ENCODE results near the gene AUTS2. TPM values are rescaled to one million over a fixed set of nuclear protein-coding genes. Genes with fewer than 3 reads are reported as not detected.

The AUTS2 gene
- total RNA-seq, 2 experiments from 2014 or later: 16.9 to 17.7 TPM

GRCh38 chr7:70787286-70787685 is 1189.0 kb downstream of the AUTS2 start:
- ChIA-PET POLR2A (interaction anchor here (1.0 to 4.9 kb wide), 4 partner anchors 10 to 23 kb away, joined by 3 to 75 read pairs (median 4); no protein-coding TSS in a partner anchor), CTCF (interaction anchor here (1.5 to 1.9 kb wide), 3 partner anchors 8 to 23 kb away, joined by 5 to 16 read pairs (median 12); no protein-coding TSS in a partner anchor)
- H3K4me1 Mint-ChIP-seq: peaks cover 36% of the 10 kb centered on the region
- H3K27ac Mint-ChIP-seq: peak overlapping the region; percentile 93
- peaks cover 36% of the 10 kb centered on the region for H3K36me3 Mint-ChIP-seq (ENCODE audit: low read depth)
- DNase-seq: no peak
- no peaks in the 10 kb centered on the region for H3K27me3 Mint-ChIP-seq
- peaks cover 7% of the 10 kb centered on the region for H3K9me3 Mint-ChIP-seq
- peak overlapping the region; percentile 51 for H3K4me3 Mint-ChIP-seq

GRCh38 chr7:70787771-70788170 is 1189.5 kb downstream of the AUTS2 start:
- peaks cover 36% of the 10 kb centered on the region for H3K4me1 Mint-ChIP-seq
- CTCF ChIA-PET: interaction anchor here (0.9 to 1.9 kb wide), 5 partner anchors 9 to 90 kb away, joined by 3 to 16 read pairs (median 12); no protein-coding TSS in a partner anchor
- peaks cover 7% of the 10 kb centered on the region for H3K9me3 Mint-ChIP-seq
- peak overlapping the region; percentile 93 for H3K27ac Mint-ChIP-seq
- DNase-seq: no peak
- peak overlapping the region; percentile 51 for H3K4me3 Mint-ChIP-seq
- no peaks in the 10 kb centered on the region for H3K27me3 Mint-ChIP-seq
- H3K36me3 Mint-ChIP-seq (ENCODE audit: low read depth): peaks cover 33% of the 10 kb centered on the region
- POLR2A ChIA-PET: interaction anchor here (1.0 to 4.9 kb wide), 5 partner anchors 9 to 24 kb away, joined by 3 to 75 read pairs (median 5); no protein-coding TSS in a partner anchor

- CTCF ChIA-PET: interaction anchor here (0.9 to 1.9 kb wide), 5 partner anchors 9 to 91 kb away, joined by 3 to 12 read pairs (median 5); no protein-coding TSS in a partner anchor
- DNase-seq: peak; percentile 72
- peaks cover 7% of the 10 kb centered on the region for H3K9me3 Mint-ChIP-seq
- H3K27ac Mint-ChIP-seq: peak overlapping the region; percentile 93
- H3K4me1 Mint-ChIP-seq: peaks cover 36% of the 10 kb centered on the region
- H3K36me3 Mint-ChIP-seq (ENCODE audit: low read depth): peaks cover 35% of the 10 kb centered on the region
- H3K27me3 Mint-ChIP-seq: no peaks in the 10 kb centered on the region
- POLR2A ChIA-PET: interaction anchor here (1.2 to 4.9 kb wide), 3 partner anchors 9 to 24 kb away, joined by 5 to 75 read pairs (median 9); no protein-coding TSS in a partner anchor
- peak overlapping the region; percentile 38 for H3K4me3 Mint-ChIP-seq
Measured at GRCh38 chr7:70788276-70788675, 1190.0 kb downstream of the AUTS2 start.

- Mint-ChIP-seq H3K27me3 (no peaks in the 10 kb centered on the region), H3K27ac (peak overlapping the region; percentile 93), H3K4me1 (peaks cover 36% of the 10 kb centered on the region), H3K4me3 (no peak overlapping the region), H3K36me3 (ENCODE audit: low read depth) (peaks cover 41% of the 10 kb centered on the region), H3K9me3 (peaks cover 11% of the 10 kb centered on the region)
- CTCF ChIA-PET: interaction anchor here (1.0 to 1.5 kb wide), 3 partner anchors 12 to 14 kb away, joined by 3 to 12 read pairs (median 5); no protein-coding TSS in a partner anchor
- no peak for DNase-seq
- POLR2A ChIA-PET: interaction anchor here (4.9 kb wide), 1 partner anchor 12 kb away, joined by 75 read pairs; no protein-coding TSS in a partner anchor
Measured at GRCh38 chr7:70789481-70790214, 1191.4 kb downstream of the AUTS2 start.

GRCh38 chr7:70790215-70791073 is 1192.2 kb downstream of the AUTS2 start:
- DNase-seq: no peak
- peaks cover 36% of the 10 kb centered on the region for H3K4me1 Mint-ChIP-seq
- H3K9me3 Mint-ChIP-seq: peaks cover 11% of the 10 kb centered on the region
- H3K36me3 Mint-ChIP-seq (ENCODE audit: low read depth): peaks cover 41% of the 10 kb centered on the region
- H3K27ac Mint-ChIP-seq: no peak overlapping the region
- H3K27me3 Mint-ChIP-seq: no peaks in the 10 kb centered on the region
- ChIA-PET CTCF (interaction anchor here (1.0 kb wide), 1 partner anchor 14 kb away, joined by 3 read pairs; no protein-coding TSS in a partner anchor), POLR2A (interaction anchor here (4.9 kb wide), 1 partner anchor 13 kb away, joined by 75 read pairs; no protein-coding TSS in a partner anchor)
- H3K4me3 Mint-ChIP-seq: no peak overlapping the region

GRCh38 chr7:70791341-70791740 is 1193.1 kb downstream of the AUTS2 start:
- Mint-ChIP-seq H3K36me3 (ENCODE audit: low read depth) (peaks cover 35% of the 10 kb centered on the region), H3K27me3 (no peaks in the 10 kb centered on the region), H3K4me1 (peaks cover 31% of the 10 kb centered on the region), H3K4me3 (no peak overlapping the region), H3K9me3 (peaks cover 9% of the 10 kb centered on the region), H3K27ac (no peak overlapping the region)
- no peak for DNase-seq
- ChIA-PET CTCF (no interaction called here), POLR2A (no interaction called here)

- Mint-ChIP-seq H3K27me3 (no peaks in the 10 kb centered on the region), H3K36me3 (ENCODE audit: low read depth) (peaks cover 25% of the 10 kb centered on the region), H3K4me1 (peaks cover 23% of the 10 kb centered on the region), H3K27ac (no peak overlapping the region), H3K9me3 (peaks cover 14% of the 10 kb centered on the region), H3K4me3 (no peak overlapping the region)
- no peak for DNase-seq
- CTCF ChIA-PET: no interaction called here
- POLR2A ChIA-PET: no interaction called here
Measured at GRCh38 chr7:70793060-70793459, 1194.8 kb downstream of the AUTS2 start.

GRCh38 chr7:70793821-70794220 is 1195.5 kb downstream of the AUTS2 start:
- H3K9me3 Mint-ChIP-seq: peaks cover 16% of the 10 kb centered on the region
- H3K4me3 Mint-ChIP-seq: no peak overlapping the region
- H3K4me1 Mint-ChIP-seq: peaks cover 18% of the 10 kb centered on the region
- DNase-seq: no peak
- ChIA-PET CTCF (no interaction called here), POLR2A (no interaction called here)
- no peak overlapping the region for H3K27ac Mint-ChIP-seq
- H3K27me3 Mint-ChIP-seq: no peaks in the 10 kb centered on the region
- peaks cover 27% of the 10 kb centered on the region for H3K36me3 Mint-ChIP-seq (ENCODE audit: low read depth)

GRCh38 chr7:70794962-70795361 is 1196.7 kb downstream of the AUTS2 start:
- H3K4me1 Mint-ChIP-seq: peaks cover 10% of the 10 kb centered on the region
- H3K9me3 Mint-ChIP-seq: peaks cover 18% of the 10 kb centered on the region
- CTCF ChIA-PET: no interaction called here
- peaks cover 20% of the 10 kb centered on the region for H3K36me3 Mint-ChIP-seq (ENCODE audit: low read depth)
- POLR2A ChIA-PET: no interaction called here
- H3K4me3 Mint-ChIP-seq: no peak overlapping the region
- no peak for DNase-seq
- no peak overlapping the region for H3K27ac Mint-ChIP-seq
- H3K27me3 Mint-ChIP-seq: no peaks in the 10 kb centered on the region

GRCh38 chr7:70795948-70796347 is 1197.7 kb downstream of the AUTS2 start:
- H3K27me3 Mint-ChIP-seq: no peaks in the 10 kb centered on the region
- H3K36me3 Mint-ChIP-seq (ENCODE audit: low read depth): peaks cover 26% of the 10 kb centered on the region
- ChIA-PET POLR2A (no interaction called here), CTCF (no interaction called here)
- H3K9me3 Mint-ChIP-seq: peaks cover 28% of the 10 kb centered on the region
- no peak for DNase-seq
- H3K4me1 Mint-ChIP-seq: peaks cover 10% of the 10 kb centered on the region
- no peak overlapping the region for H3K27ac Mint-ChIP-seq
- no peak overlapping the region for H3K4me3 Mint-ChIP-seq

GRCh38 chr7:70797109-70797514 is 1198.8 kb downstream of the AUTS2 start:
- H3K4me1 Mint-ChIP-seq: peaks cover 10% of the 10 kb centered on the region
- ChIA-PET CTCF (no interaction called here), POLR2A (interaction anchor here (1.6 kb wide), 1 partner anchor 9 kb away, joined by 9 read pairs; no protein-coding TSS in a partner anchor)
- H3K4me3 Mint-ChIP-seq: no peak overlapping the region
- peaks cover 34% of the 10 kb centered on the region for H3K9me3 Mint-ChIP-seq
- peak overlapping the region; percentile 65 for H3K27ac Mint-ChIP-seq
- DNase-seq: no peak
- H3K36me3 Mint-ChIP-seq (ENCODE audit: low read depth): peaks cover 30% of the 10 kb centered on the region
- no peaks in the 10 kb centered on the region for H3K27me3 Mint-ChIP-seq

GRCh38 chr7:70799841-70800405 is 1201.6 kb downstream of the AUTS2 start:
- POLR2A ChIA-PET: no interaction called here
- Mint-ChIP-seq H3K27ac (no peak overlapping the region), H3K4me3 (no peak overlapping the region), H3K27me3 (no peaks in the 10 kb centered on the region), H3K36me3 (ENCODE audit: low read depth) (peaks cover 22% of the 10 kb centered on the region), H3K9me3 (peaks cover 33% of the 10 kb centered on the region), H3K4me1 (peaks cover 10% of the 10 kb centered on the region)
- DNase-seq: no peak
- CTCF ChIA-PET: no interaction called here
